GM13976 (cell line): Measurements from ENCODE around the gene CNP.

Experiments
- DNase-seq: peaks from one replicate; pipeline ENCODE4 v3.0.0; 2012; ENCODE audit warnings: low spot score
- in situ Hi-C: fragments of 300-500 bp; cut with MboI; formaldehyde crosslinking; loops from one replicate; pipeline ENCODE4 v1.12.0; 2022; ENCODE audit warnings: low sequenced_read_pairs, mixed read lengths, inconsistent platforms; ENCODE audit not compliant: unreplicated experiment
- TF ChIP-seq, protein P1 (sequence below): IDR thresholded peaks from 2 replicates; pipeline ENCODE4 v1.5.1; 2012; ENCODE audit warnings: borderline replicate concordance, mild to moderate bottlenecking; ENCODE audit not compliant: insufficient read depth; ENCODE audit errors: extremely low read depth, missing control alignments, control extremely low read depth

CNP gene

DNA sequence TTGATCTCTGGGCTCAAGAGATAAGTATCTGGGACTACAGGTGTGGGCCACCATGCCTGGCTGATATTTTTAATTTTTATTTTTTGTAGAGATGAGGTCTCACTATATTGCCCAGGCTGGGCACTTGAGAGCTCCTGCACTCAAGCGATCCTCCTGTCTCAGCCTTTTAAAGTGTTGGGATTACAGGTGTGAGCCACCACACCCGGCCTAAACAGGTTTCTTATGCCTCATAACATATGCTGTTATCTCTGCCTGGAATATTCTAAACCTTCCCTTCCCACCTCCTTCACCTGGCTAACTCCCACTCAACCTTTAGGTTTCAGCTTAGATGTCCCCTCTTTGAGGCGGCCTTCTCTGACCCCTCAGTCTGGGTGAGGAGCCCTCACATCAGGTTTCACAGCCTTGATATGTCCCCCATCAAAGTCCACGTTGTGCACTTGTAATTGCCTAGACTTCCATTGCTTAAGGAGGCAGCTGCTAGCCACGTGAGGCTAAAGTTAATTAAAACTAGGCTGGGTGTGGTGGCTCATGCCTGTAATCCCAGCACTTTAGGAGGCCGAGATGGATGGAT lies 8.6 kb upstream of the CNP start:
- in situ Hi-C loops, result no loop called here
- DNase-seq, result no peak
- TF ChIP-seq, protein P1, sequence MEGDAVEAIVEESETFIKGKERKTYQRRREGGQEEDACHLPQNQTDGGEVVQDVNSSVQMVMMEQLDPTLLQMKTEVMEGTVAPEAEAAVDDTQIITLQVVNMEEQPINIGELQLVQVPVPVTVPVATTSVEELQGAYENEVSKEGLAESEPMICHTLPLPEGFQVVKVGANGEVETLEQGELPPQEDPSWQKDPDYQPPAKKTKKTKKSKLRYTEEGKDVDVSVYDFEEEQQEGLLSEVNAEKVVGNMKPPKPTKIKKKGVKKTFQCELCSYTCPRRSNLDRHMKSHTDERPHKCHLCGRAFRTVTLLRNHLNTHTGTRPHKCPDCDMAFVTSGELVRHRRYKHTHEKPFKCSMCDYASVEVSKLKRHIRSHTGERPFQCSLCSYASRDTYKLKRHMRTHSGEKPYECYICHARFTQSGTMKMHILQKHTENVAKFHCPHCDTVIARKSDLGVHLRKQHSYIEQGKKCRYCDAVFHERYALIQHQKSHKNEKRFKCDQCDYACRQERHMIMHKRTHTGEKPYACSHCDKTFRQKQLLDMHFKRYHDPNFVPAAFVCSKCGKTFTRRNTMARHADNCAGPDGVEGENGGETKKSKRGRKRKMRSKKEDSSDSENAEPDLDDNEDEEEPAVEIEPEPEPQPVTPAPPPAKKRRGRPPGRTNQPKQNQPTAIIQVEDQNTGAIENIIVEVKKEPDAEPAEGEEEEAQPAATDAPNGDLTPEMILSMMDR, result no peak

DNA sequence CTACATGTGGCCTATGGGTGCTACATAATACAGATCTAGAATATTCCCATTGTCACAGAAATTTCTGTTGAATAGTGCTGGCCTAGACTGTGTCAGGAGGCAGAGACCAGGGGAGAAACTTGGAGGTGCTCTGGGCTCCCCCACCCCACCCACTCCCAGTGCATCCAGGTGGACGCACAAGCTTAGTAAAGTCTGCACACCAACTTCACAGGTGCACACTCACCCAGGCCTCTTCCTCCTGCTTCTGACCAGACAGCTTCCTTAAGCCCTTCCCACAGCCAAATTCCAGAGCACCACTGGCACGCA lies 7.6 kb upstream of the CNP start:
- in situ Hi-C loops, result no loop called here
- no peak for DNase-seq
- TF ChIP-seq, protein P1, result no peak

DNA sequence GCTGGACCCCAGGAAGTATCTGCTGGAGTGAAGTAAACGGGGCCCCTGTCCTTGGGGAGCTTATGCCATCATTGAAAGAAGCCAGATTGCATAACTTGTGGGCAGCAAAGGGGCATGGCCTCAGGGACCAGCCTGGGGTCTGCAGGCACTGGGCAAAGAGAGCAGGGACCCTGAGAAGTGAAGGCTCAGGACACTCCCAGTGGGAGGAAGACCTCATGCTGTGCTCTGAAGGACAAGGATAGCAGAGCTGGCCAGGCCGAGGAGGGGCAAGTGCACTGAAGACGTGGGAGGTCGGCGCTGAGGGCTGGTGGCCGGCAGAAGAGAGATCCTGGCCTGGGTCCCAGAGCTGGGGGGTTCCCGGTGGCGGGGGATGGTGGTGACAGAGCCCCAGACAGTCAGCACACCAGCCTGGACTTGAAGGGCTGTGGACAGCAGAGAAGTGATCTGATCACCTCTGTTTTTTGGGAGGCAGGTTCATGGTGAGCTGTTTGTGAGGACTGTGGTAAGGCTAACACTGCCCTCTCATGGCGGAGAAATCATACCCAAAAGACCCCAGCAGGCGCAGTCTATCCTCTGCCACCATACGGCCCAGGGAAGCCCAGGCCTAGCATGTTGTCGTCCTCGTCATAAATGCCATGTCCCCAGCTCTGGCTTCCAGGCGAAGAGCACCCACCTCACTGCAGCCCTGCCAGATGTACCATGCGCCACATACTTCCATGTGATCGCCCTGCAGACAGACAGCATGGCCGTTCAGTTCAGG lies 7.1 kb upstream of the CNP start:
- TF ChIP-seq, protein P1, result no peak
- in situ Hi-C loops, result loop anchor here (10.0 kb wide), 1 partner anchor 155 kb away; the partner anchor contains the start of gene DHX58
- DNase-seq, result peak; percentile 65

DNA sequence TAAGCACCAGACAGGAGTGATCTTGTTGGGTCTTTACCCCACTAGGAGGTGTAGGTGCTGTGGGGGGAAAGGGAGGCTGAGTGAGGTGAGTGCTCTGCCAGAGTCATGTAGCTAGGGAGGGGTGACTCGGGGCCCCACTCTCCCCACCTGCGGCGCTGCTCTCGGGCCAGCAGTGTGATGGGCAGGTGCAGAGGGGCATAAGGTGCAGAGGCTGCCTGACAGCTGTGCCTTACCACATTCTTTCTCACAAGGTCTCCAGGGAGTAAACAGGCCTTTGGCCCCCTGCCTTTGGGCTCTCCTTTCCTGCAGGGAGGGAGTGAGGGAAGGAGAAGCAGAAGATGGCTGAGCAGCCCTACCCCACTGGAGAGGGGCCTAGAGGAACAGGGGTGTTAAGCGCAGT lies 4.5 kb upstream of the CNP start:
- in situ Hi-C loops, result loop anchor here (10.0 kb wide), 1 partner anchor 153 kb away; the partner anchor contains the start of gene DHX58
- no peak for DNase-seq
- TF ChIP-seq, protein P1, result no peak

DNA sequence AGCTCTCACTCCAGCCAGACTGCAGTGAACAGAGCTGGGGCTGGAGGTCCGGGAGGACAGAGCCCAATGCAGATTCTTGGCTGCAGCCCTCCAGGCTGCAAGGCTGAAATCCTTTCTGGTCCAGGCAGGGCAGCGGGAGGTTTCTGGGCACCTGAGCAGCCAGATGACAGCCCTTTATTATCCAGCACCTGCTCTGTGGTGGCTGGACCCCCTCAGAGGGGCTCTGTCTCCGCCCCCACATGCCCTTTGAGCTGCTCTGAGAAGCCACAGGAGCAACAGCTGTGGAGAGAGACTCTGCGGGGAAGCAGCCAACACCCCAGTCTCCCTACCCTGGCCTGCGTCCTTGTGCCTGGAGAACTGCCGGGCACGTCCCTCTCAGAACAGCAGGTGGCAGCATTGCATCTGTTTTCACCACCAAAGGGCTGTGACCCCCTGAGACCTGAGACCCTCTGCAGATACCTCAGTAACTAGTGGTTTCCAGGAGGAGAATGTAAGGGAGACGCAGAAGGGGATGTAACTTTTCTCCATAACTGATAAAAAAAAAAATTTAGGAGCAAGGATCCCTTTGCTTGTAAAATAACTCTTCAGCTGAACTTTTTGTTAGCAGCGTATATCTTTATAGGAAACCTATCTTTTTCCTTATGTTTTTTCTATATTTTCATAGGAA lies 3.7 kb upstream of the CNP start:
- TF ChIP-seq, protein P1, result peak; percentile 96
- in situ Hi-C loops, result loop anchor here (10.0 kb wide), 1 partner anchor 152 kb away; the partner anchor contains the start of gene DHX58

DNA sequence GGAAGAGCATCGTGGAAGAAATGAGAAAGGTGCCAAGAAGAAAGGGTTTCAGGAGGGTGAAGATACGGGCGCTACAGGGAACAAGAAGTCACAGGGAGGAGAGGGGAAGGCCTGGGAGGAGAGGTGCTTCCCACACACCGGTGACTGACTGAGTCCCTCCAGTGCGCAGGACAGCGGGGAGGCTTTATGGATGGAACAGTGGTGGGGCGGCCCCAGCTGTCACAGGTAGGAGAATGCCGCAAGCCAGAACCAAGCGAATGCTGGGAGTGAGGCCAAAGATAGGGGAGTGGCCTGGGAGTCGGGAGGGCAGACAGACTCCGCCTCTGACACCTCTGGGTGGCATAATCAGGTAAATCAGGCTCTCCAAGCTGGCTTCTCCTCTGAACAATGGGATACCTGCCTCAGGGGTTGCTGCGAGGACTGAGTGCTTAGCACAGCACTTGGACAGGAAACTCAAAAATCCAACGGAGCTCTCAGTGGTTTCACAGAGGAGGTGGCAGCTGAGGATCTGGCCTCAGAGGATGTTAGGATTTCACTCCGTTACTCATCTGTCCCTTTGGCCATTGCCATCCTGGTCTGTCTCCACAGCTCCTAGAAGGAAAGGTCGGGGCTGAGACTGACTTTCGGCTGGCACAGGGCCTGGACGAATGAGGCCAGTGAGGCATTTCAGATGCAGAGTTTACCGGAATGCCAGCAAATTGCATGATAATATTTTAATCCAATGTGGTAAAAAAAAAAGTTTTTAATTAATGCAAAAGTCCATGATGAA lies 717 bp upstream of the CNP start:
- TF ChIP-seq, protein P1, result no peak
- in situ Hi-C loops, result loop anchor here (10.0 kb wide), 1 partner anchor 149 kb away; the partner anchor contains the start of gene DHX58
- DNase-seq, result peak; percentile 78

More for the DNA sequence above, 3.7 kb upstream of the CNP start:
- DNase-seq, result peak; percentile 86
